ENCODE measurements around the gene RNF111.

DNA sequence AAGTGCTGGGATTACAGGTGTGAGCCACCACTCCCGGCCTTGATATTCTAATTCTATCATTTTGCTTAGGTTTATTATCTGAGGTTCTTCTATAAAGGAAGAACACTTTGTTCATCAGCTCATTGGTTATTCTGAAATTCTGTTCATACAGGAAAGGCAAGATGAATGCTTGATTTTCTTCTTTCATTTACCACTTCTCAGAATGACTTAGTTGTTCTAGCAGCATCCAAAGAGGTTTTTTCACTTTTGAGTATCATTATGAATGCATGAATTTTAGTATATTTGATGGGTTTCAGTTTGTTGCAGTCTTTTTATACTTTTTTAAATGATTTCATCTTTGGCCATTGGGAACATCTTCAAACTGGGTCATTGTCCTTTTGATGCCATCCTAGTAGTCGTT is 51.8 kb downstream of the RNF111 start:
- no peak for TF ChIP-seq POLR2AphosphoS5 (IDR thresholded peaks at IDR 0.05)
- TF ChIP-seq, protein P1, sequence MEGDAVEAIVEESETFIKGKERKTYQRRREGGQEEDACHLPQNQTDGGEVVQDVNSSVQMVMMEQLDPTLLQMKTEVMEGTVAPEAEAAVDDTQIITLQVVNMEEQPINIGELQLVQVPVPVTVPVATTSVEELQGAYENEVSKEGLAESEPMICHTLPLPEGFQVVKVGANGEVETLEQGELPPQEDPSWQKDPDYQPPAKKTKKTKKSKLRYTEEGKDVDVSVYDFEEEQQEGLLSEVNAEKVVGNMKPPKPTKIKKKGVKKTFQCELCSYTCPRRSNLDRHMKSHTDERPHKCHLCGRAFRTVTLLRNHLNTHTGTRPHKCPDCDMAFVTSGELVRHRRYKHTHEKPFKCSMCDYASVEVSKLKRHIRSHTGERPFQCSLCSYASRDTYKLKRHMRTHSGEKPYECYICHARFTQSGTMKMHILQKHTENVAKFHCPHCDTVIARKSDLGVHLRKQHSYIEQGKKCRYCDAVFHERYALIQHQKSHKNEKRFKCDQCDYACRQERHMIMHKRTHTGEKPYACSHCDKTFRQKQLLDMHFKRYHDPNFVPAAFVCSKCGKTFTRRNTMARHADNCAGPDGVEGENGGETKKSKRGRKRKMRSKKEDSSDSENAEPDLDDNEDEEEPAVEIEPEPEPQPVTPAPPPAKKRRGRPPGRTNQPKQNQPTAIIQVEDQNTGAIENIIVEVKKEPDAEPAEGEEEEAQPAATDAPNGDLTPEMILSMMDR (IDR thresholded peaks at IDR 0.05): no peak
